ENCODE results near the gene NOTCH1. TPM values are rescaled to one million over a fixed set of nuclear protein-coding genes. Genes with fewer than 3 reads are reported as not detected.
"Not testable (repeated sequence)": the region's sequence is repeated elsewhere in the genome, so short reads cannot be mapped to it uniquely, and the experiment has no call there.

Gene NOTCH1
- total RNA-seq, 3 donors from 2014 or later, result 12.6 to 33.8 (median 21.1) TPM

DNA sequence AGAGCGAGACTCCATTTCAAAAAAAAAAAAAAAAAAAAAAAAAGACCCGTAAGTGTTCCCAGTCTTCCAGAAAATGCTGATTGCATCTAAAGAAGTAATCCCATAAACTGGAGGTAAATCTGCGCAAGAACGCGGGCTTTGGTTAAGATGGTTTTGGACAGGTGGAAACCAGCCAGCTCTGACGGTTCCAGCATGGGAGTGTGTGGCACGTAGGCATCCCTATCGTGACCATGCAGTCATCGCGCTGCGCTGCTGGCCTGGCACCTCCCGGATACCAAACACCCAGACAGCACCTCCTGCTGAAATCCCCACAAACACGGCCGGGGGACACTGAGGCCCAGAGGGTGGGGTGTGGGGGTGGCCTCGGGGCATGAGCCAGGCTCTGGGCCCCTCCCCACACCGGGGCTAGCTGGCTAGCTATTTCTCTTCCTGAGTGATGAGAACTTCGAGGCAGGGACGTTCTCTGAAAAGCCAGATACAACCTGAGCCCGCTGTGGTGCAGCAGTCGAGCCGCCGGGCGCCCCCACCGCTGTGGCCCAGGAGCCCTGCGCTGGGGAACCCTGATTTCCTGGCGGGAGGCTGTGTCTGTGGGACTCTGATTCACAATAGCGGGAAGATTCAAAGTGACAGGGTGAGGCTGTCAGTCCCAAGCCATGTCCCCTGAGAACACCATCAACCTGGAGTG lies 32.2 kb upstream of the NOTCH1 start:
- intact Hi-C loops (cut with DNase I; ENCODE audit: low total_unique reads), result no loop called here
- no peak overlapping the region for H3K27ac ChIP-seq
- H3K4me3 ChIP-seq, result no peak overlapping the region
- H3K36me3 ChIP-seq, result no peaks in the 10 kb centered on the region
- no peaks in the 10 kb centered on the region for H3K9me3 ChIP-seq
- no peak for TF ChIP-seq POLR2AphosphoS5 (IDR thresholded peaks at IDR 0.05)
- TF ChIP-seq, protein P1, sequence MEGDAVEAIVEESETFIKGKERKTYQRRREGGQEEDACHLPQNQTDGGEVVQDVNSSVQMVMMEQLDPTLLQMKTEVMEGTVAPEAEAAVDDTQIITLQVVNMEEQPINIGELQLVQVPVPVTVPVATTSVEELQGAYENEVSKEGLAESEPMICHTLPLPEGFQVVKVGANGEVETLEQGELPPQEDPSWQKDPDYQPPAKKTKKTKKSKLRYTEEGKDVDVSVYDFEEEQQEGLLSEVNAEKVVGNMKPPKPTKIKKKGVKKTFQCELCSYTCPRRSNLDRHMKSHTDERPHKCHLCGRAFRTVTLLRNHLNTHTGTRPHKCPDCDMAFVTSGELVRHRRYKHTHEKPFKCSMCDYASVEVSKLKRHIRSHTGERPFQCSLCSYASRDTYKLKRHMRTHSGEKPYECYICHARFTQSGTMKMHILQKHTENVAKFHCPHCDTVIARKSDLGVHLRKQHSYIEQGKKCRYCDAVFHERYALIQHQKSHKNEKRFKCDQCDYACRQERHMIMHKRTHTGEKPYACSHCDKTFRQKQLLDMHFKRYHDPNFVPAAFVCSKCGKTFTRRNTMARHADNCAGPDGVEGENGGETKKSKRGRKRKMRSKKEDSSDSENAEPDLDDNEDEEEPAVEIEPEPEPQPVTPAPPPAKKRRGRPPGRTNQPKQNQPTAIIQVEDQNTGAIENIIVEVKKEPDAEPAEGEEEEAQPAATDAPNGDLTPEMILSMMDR (IDR thresholded peaks at IDR 0.05), result no peak
- TF ChIP-seq POLR2A (IDR thresholded peaks at IDR 0.05), result no peak
- H3K4me1 ChIP-seq, result no peaks in the 10 kb centered on the region
- DNase-seq (ENCODE audit: low spot score in 2 of 2), result no peak
- no peaks in the 10 kb centered on the region for H3K27me3 ChIP-seq

DNA sequence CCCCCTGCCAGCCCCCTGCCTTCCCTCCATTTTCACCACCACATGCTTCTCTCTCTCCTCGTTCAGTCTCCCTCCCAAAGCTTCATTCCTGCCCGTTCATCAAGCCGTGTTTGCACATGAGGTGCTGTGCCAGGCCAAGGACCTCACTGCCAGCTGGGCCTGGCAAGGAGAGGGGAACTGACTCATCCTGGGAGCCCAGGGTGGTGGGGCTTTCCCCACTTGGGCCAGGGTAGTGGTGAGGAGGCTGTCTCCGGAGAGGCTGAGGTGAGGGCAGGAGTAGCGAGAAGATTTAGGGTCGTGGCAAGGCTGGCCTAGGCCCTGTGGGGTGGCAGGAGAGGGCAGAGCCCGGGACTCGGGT lies 30.4 kb upstream of the NOTCH1 start:
- Histone ChIP-seq H3K27ac (no peak overlapping the region), H3K4me1 (no peaks in the 10 kb centered on the region), H3K36me3 (no peaks in the 10 kb centered on the region), H3K9me3 (no peaks in the 10 kb centered on the region), H3K27me3 (no peaks in the 10 kb centered on the region), H3K4me3 (no peak overlapping the region)
- TF ChIP-seq POLR2AphosphoS5 (IDR thresholded peaks at IDR 0.05), result peak in 2 of 3 donors; percentile 13 to 26
- TF ChIP-seq, protein P1 (IDR thresholded peaks at IDR 0.05), result no peak
- TF ChIP-seq POLR2A (IDR thresholded peaks at IDR 0.05), result no peak
- peak; percentile 67 to 73 for DNase-seq (ENCODE audit: low spot score in 2 of 2)
- intact Hi-C loops (cut with DNase I; ENCODE audit: low total_unique reads), result no loop called here

DNA sequence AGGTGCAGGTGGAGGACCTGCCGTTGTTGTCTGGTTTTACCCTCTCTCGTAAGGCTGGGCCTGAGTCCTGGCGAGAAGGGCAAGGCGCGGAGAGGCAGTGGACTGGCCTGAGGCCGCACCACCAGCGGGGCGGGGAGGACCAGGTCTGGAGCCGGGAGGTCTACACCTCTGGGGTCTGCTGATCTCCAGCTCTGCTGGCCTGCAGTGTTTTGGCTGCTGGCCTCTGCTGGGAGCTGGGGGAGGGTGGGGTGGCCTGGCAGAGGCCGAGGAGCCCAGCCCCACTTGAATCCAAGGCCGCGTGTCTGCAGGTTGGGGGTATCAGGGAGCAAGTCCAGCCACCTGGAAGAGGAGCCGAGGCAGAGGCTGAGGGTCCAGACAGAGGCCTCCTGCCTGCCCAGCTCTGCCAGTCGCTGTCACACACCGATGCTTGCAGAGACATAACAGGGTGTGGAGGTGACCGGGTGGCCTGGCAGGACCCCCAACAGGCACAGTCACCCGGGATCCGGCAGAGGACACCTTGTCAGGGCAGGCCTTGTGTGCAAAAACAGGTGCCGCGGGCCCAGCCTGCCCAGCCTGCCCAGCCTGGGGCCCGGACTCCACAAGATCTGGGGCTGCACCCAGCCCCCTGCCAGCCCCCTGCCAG lies 29.9 kb upstream of the NOTCH1 start:
- Histone ChIP-seq H3K4me3 (no peak overlapping the region), H3K27me3 (no peaks in the 10 kb centered on the region), H3K27ac (no peak overlapping the region), H3K4me1 (no peaks in the 10 kb centered on the region), H3K9me3 (no peaks in the 10 kb centered on the region), H3K36me3 (no peaks in the 10 kb centered on the region)
- intact Hi-C loops (cut with DNase I; ENCODE audit: low total_unique reads), result no loop called here
- TF ChIP-seq, protein P1 (IDR thresholded peaks at IDR 0.05), result no peak
- TF ChIP-seq POLR2A (IDR thresholded peaks at IDR 0.05) (no peak), POLR2AphosphoS5 (IDR thresholded peaks at IDR 0.05) (no peak)
- no peak for DNase-seq (ENCODE audit: low spot score in 2 of 2)

DNA sequence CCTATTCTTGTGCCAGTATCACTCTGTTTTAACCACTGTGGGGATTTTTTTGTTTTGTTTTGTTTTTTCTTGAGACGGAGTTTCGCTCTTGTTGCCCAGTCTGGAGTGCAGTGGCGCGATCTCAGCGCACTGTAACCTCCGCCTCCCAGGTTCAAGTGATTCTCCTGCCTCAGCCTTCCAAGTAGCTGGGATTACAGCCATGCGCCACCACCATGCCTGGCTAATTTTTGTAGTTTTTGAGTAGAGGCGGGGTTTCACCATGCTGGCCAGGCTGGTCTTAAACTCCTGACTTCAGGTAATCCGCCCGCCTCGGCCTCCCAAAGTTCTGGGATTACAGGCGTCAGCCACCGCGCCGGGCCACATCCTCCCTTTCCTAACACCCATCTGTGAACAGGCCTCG lies 28.8 kb upstream of the NOTCH1 start:
- intact Hi-C loops (cut with DNase I; ENCODE audit: low total_unique reads); H3K4me1 ChIP-seq; H3K36me3 ChIP-seq; H3K27me3 ChIP-seq; H3K9me3 ChIP-seq; DNase-seq (ENCODE audit: low spot score in 2 of 2); H3K27ac ChIP-seq; H3K4me3 ChIP-seq: not testable (repeated sequence)

- no peak for TF ChIP-seq POLR2A (IDR thresholded peaks at IDR 0.05)
- no peak for TF ChIP-seq POLR2AphosphoS5 (IDR thresholded peaks at IDR 0.05)
- TF ChIP-seq, protein P1 (IDR thresholded peaks at IDR 0.05), result no peak
- Histone ChIP-seq H3K9me3 (no peaks in the 10 kb centered on the region), H3K27ac (no peak overlapping the region), H3K4me1 (peaks cover 0 to 4% of the 10 kb centered on the region in 2 donors), H3K27me3 (no peaks in the 10 kb centered on the region), H3K36me3 (no peaks in the 10 kb centered on the region), H3K4me3 (no peak overlapping the region)
- DNase-seq (ENCODE audit: low spot score in 2 of 2), result no peak
- intact Hi-C loops (cut with DNase I; ENCODE audit: low total_unique reads), result no loop called here
Measured at GRCh38 chr9:136572828-136573625, 27.2 kb upstream of the NOTCH1 start.
